ENCODE data around the gene TMEM243. TPM values are rescaled to one million over a fixed set of nuclear protein-coding genes. Genes with fewer than 3 reads are reported as not detected.
A peak's percentile ranks its signal among the peaks of the same experiment; 100 is the strongest.

The TMEM243 gene
- total RNA-seq, 1 experiment from 2014 or later, result 24.6 TPM

- no peak for DNase-seq
- H3K4me3 ChIP-seq, result no peak overlapping the region
- BruUV-seq (replicated peaks), result no TSS peak
- peaks cover 73% of the 10 kb centered on the region for H3K79me2 ChIP-seq (ENCODE audit: low read depth)
- TF ChIP-seq CTCF (conservative IDR thresholded peaks at IDR 0.05) (no peak), EZH2 (IDR thresholded peaks at IDR 0.05; ENCODE audit: low read depth) (no peak)
- CTCF ChIA-PET, result interaction anchor here (0.7 kb wide), 1 partner anchor 153 kb away, joined by 6 read pairs; no protein-coding TSS in a partner anchor
- intact Hi-C loops (cut with micrococcal nuclease; ENCODE audit: unreplicated experiment), result loop anchor here (10.0 kb wide), 1 partner anchor 259 kb away; no protein-coding TSS in a partner anchor
- no peak overlapping the region for H3K27ac ChIP-seq
- no peaks in the 10 kb centered on the region for H3K9me3 ChIP-seq (ENCODE audit: insufficient read depth, low read depth)
- POLR2A ChIA-PET (ENCODE audit: unreplicated experiment), result interaction anchor here (0.6 kb wide), 1 partner anchor 34 kb away, joined by 3 read pairs; no protein-coding TSS in a partner anchor
- H3K4me2 ChIP-seq, result no peak overlapping the region
- H3K9me2 ChIP-seq (ENCODE audit: insufficient read depth), result no peaks in the 10 kb centered on the region
- no peaks in the 10 kb centered on the region for H3K36me3 ChIP-seq (ENCODE audit: low read depth)
- peaks cover 20% of the 10 kb centered on the region for H3F3A ChIP-seq (ENCODE audit: insufficient read depth, low read depth)
- peaks cover 27% of the 10 kb centered on the region for H3K4me1 ChIP-seq (replicated peaks; ENCODE audit: insufficient read depth)
- no peaks in the 10 kb centered on the region for H3K27me3 ChIP-seq (ENCODE audit: insufficient read depth, low read depth)
- no peak overlapping the region for H2AFZ ChIP-seq
- peaks cover 3% of the 10 kb centered on the region; the same call in 1 of the 2 replicates for H4K20me1 ChIP-seq (ENCODE audit: insufficient read depth)
Observed at GRCh38 chr7:87155788-87156187, 63.7 kb downstream of the TMEM243 start.

GRCh38 chr7:87154569-87154968 lies 65.0 kb downstream of the TMEM243 start:
- TF ChIP-seq CTCF (conservative IDR thresholded peaks at IDR 0.05) (no peak), EZH2 (IDR thresholded peaks at IDR 0.05; ENCODE audit: low read depth) (no peak)
- no peaks in the 10 kb centered on the region for H3K36me3 ChIP-seq (ENCODE audit: low read depth)
- peaks cover 27% of the 10 kb centered on the region for H3K4me1 ChIP-seq (replicated peaks; ENCODE audit: insufficient read depth)
- intact Hi-C loops (cut with micrococcal nuclease; ENCODE audit: unreplicated experiment), result loop anchor here (5.0 to 10.0 kb wide), 2 partner anchors 92 to 260 kb away; no protein-coding TSS in a partner anchor
- H3K4me3 ChIP-seq, result peak overlapping the region; percentile 78; the same call in 1 of the 2 replicates
- H3K27ac ChIP-seq, result no peak overlapping the region
- ChIA-PET CTCF (no interaction called here), POLR2A (ENCODE audit: unreplicated experiment) (interaction anchor here (0.6 kb wide), 1 partner anchor 1066 kb away, joined by 7 read pairs; the partner anchor contains the start of gene SRI)
- no peak overlapping the region for H2AFZ ChIP-seq
- peaks cover 3% of the 10 kb centered on the region; the same call in 1 of the 2 replicates for H4K20me1 ChIP-seq (ENCODE audit: insufficient read depth)
- no peaks in the 10 kb centered on the region for H3K27me3 ChIP-seq (ENCODE audit: insufficient read depth, low read depth)
- no peaks in the 10 kb centered on the region for H3K9me2 ChIP-seq (ENCODE audit: insufficient read depth)
- peak overlapping the region; percentile 80 for H3K4me2 ChIP-seq
- peaks cover 20% of the 10 kb centered on the region for H3F3A ChIP-seq (ENCODE audit: insufficient read depth, low read depth)
- peaks cover 68% of the 10 kb centered on the region for H3K79me2 ChIP-seq (ENCODE audit: low read depth)
- H3K9me3 ChIP-seq (ENCODE audit: insufficient read depth, low read depth), result no peaks in the 10 kb centered on the region
- DNase-seq, result no peak
- BruUV-seq (replicated peaks), result no TSS peak

- Histone ChIP-seq H3K36me3 (ENCODE audit: low read depth) (no peaks in the 10 kb centered on the region), H3K9me2 (ENCODE audit: insufficient read depth) (no peaks in the 10 kb centered on the region), H2AFZ (no peak overlapping the region), H3F3A (ENCODE audit: insufficient read depth, low read depth) (peaks cover 20% of the 10 kb centered on the region), H3K9me3 (ENCODE audit: insufficient read depth, low read depth) (no peaks in the 10 kb centered on the region), H3K4me1 (replicated peaks; ENCODE audit: insufficient read depth) (peaks cover 27% of the 10 kb centered on the region), H3K27me3 (ENCODE audit: insufficient read depth, low read depth) (no peaks in the 10 kb centered on the region), H3K4me3 (peak overlapping the region; percentile 78), H3K27ac (peak overlapping the region; percentile 86; the same call in 1 of the 2 replicates), H3K79me2 (ENCODE audit: low read depth) (peaks cover 64% of the 10 kb centered on the region), H4K20me1 (ENCODE audit: insufficient read depth) (no peaks in the 10 kb centered on the region; the same call in 1 of the 2 replicates), H3K4me2 (peak overlapping the region; percentile 80)
- POLR2A ChIA-PET (ENCODE audit: unreplicated experiment), result interaction anchor here (0.6 kb wide), 1 partner anchor 1066 kb away, joined by 7 read pairs; the partner anchor contains the start of gene SRI
- intact Hi-C loops (cut with micrococcal nuclease; ENCODE audit: unreplicated experiment), result loop anchor here (5.0 to 10.0 kb wide), 2 partner anchors 92 to 261 kb away; no protein-coding TSS in a partner anchor
- TF ChIP-seq EZH2 (IDR thresholded peaks at IDR 0.05; ENCODE audit: low read depth) (no peak), CTCF (conservative IDR thresholded peaks at IDR 0.05) (no peak)
- BruUV-seq (replicated peaks), result no TSS peak
- DNase-seq, result no peak
- CTCF ChIA-PET, result no interaction called here
Observed at GRCh38 chr7:87154166-87154565, 65.4 kb downstream of the TMEM243 start.
